Natural killer cell (primary cell): Measurements from ENCODE around the gene IL5. TPM values are rescaled to one million over a fixed set of nuclear protein-coding genes. Genes with fewer than 3 reads are reported as not detected.

ENCODE experiments used
- ATAC-seq, 3 donors: fragments of 150-1000 bp in 2 of 3; fragments of 200-7000 bp in 1 of 3; cut with Tn5 transposase; 1 replicate in 1 of 3; 2 replicates in 2 of 3; pipeline ENCODE4 v1.10.0; 2021; ENCODE audit warnings: mild to moderate bottlenecking in 2 of 3, moderate library complexity in 2 of 3
- DNase-seq, 2 donors: peaks; one replicate each; pipeline versions ENCODE4 v3.0.0 to v3.0.0-alpha.2; 2013 to 2021; ENCODE audit warnings: mixed read lengths in 1 of 2
- H3K27ac ChIP-seq: one replicate; pipeline ENCODE4 v1.5.1; 2013; ENCODE audit warnings: mild to moderate bottlenecking, low read length
- H3K27me3 ChIP-seq: one replicate; pipeline ENCODE4 v1.6.1; 2013; ENCODE audit warnings: low read length; ENCODE audit not compliant: control insufficient read depth, insufficient read depth
- H3K36me3 ChIP-seq: one replicate; pipeline ENCODE4 v1.6.1; 2013; ENCODE audit warnings: low read length; ENCODE audit not compliant: control insufficient read depth, insufficient read depth
- H3K4me1 ChIP-seq: one replicate; pipeline ENCODE4 v1.6.1; 2013; ENCODE audit warnings: low read length; ENCODE audit not compliant: control insufficient read depth, insufficient read depth
- H3K4me3 ChIP-seq: one replicate; pipeline ENCODE4 v1.5.1; 2013; ENCODE audit warnings: low read length
- H3K9me3 ChIP-seq: one replicate; pipeline ENCODE4 v1.6.1; 2013; ENCODE audit warnings: low read length; ENCODE audit not compliant: control insufficient read depth, insufficient read depth
- H3K27ac Mint-ChIP-seq, 2 donors: one replicate each; pipeline ENCODE4 v1.8.0; 2022; ENCODE audit warnings: mild to moderate bottlenecking in 2 of 2, mixed read lengths in 2 of 2, moderate library complexity in 1 of 2
- H3K27me3 Mint-ChIP-seq, 2 donors: one replicate each; pipeline ENCODE4 v1.8.0; 2022; ENCODE audit warnings: low read depth in 2 of 2, mixed read lengths in 2 of 2
- H3K36me3 Mint-ChIP-seq: one replicate; pipeline ENCODE4 v1.8.0; 2022; ENCODE audit warnings: mixed read lengths
- H3K4me1 Mint-ChIP-seq, 2 donors: one replicate each; pipeline ENCODE4 v1.8.0; 2022; ENCODE audit warnings: mixed read lengths in 2 of 2
- H3K4me3 Mint-ChIP-seq: one replicate; pipeline ENCODE4 v1.8.0; 2022; ENCODE audit warnings: mild to moderate bottlenecking, moderate library complexity, mixed read lengths
- H3K9me3 Mint-ChIP-seq, 2 donors: one replicate each; pipeline ENCODE4 v1.8.0; 2022; ENCODE audit warnings: mixed read lengths in 2 of 2
- WGBS: methylation state at CpG from one replicate; pipeline ENCODE4 v1.1.7; 2013; ENCODE audit warnings: missing lambda C conversion rate; ENCODE audit not compliant: insufficient coverage; 5-methylcytosine and 5-hydroxymethylcytosine counted together
- intact Hi-C: fragments of 100-400 bp; cut with micrococcal nuclease; formaldehyde crosslinking; loops from one replicate; pipeline ENCODE4 v1.14.2; 2022
- total RNA-seq, 4 donors: library from RNA; stranded (reverse); fragments of 120-200 nt in 1 of 4; gene quantifications; one replicate each; pipeline versions ENCODE4 v1.2.3 to v1.2.4, GENCODE V29; 2013 to 2022
- TF ChIP-seq, protein P1 (sequence below): fragments of 200-600 bp; IDR thresholded peaks from one replicate; pipeline ENCODE4 v1.8.0; 2022; ENCODE audit warnings: antibody characterized with exemption

Gene IL5
- total RNA-seq: not detected
- not detected for total RNA-seq (2013)

GRCh38 chr5:132543472-132544201, at the start of gene IL5:
IL5 (minus strand) TSS chr5:132543522; CDS start chr5:132543478, 44 bp downstream.
- no peaks in the 10 kb centered on the region for H3K9me3 ChIP-seq
- no peak within 1 kb of the TSS for H3K27ac Mint-ChIP-seq

GRCh38 chr5:132592521-132592920, 49.2 kb upstream of the IL5 start:
- H3K9me3 ChIP-seq: no peaks in the 10 kb centered on the region
- H3K27ac ChIP-seq: no peak overlapping the region
- Mint-ChIP-seq H3K27ac (no peak overlapping the region), H3K4me1 (no peaks in the 10 kb centered on the region), H3K4me3 (no peak overlapping the region), H3K36me3 (peaks cover 18% of the 10 kb centered on the region), H3K27me3 (no peaks in the 10 kb centered on the region), H3K9me3 (no peaks in the 10 kb centered on the region)
- no peaks in the 10 kb centered on the region for H3K4me1 ChIP-seq
- peaks cover 75% of the 10 kb centered on the region for H3K36me3 ChIP-seq
- ATAC-seq (no peak), DNase-seq (no peak)
- H3K4me3 ChIP-seq: no peak overlapping the region
- 82% methylated on average over 2 of the region's 2 CpGs for WGBS
- H3K27me3 ChIP-seq: no peaks in the 10 kb centered on the region
- intact Hi-C loops: no loop called here
- TF ChIP-seq, protein P1, sequence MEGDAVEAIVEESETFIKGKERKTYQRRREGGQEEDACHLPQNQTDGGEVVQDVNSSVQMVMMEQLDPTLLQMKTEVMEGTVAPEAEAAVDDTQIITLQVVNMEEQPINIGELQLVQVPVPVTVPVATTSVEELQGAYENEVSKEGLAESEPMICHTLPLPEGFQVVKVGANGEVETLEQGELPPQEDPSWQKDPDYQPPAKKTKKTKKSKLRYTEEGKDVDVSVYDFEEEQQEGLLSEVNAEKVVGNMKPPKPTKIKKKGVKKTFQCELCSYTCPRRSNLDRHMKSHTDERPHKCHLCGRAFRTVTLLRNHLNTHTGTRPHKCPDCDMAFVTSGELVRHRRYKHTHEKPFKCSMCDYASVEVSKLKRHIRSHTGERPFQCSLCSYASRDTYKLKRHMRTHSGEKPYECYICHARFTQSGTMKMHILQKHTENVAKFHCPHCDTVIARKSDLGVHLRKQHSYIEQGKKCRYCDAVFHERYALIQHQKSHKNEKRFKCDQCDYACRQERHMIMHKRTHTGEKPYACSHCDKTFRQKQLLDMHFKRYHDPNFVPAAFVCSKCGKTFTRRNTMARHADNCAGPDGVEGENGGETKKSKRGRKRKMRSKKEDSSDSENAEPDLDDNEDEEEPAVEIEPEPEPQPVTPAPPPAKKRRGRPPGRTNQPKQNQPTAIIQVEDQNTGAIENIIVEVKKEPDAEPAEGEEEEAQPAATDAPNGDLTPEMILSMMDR: no peak

More at GRCh38 chr5:132543472-132544201, at the start of gene IL5:
- Mint-ChIP-seq H3K27me3 (no peaks in the 10 kb centered on the region), H3K9me3 (no peaks in the 10 kb centered on the region), H3K4me1 (no peaks in the 10 kb centered on the region), H3K36me3 (no peaks in the 10 kb centered on the region), H3K4me3 (no peak within 1 kb of the TSS)
- H3K4me1 ChIP-seq: no peaks in the 10 kb centered on the region
- WGBS: 74% methylated on average over 5 of the region's 7 CpGs
- no peak within 1 kb of the TSS for H3K27ac ChIP-seq
- no peak within 1 kb of the TSS for H3K4me3 ChIP-seq
- intact Hi-C loops: no loop called here
- no peak for ATAC-seq
- TF ChIP-seq, protein P1: no peak
- H3K27me3 ChIP-seq: no peaks in the 10 kb centered on the region
- no peaks in the 10 kb centered on the region for H3K36me3 ChIP-seq
- DNase-seq: no peak

- H3K9me3 Mint-ChIP-seq: no peaks in the 10 kb centered on the region
- peaks cover 66% of the 10 kb centered on the region for H3K36me3 ChIP-seq
- no peak overlapping the region for H3K4me3 Mint-ChIP-seq
- ATAC-seq (no peak), DNase-seq (peak in 1 of 2 donors; percentile 22)
- H3K27me3 Mint-ChIP-seq: no peaks in the 10 kb centered on the region
- intact Hi-C loops: no loop called here
- no peaks in the 10 kb centered on the region for H3K27me3 ChIP-seq
- no peak overlapping the region for H3K4me3 ChIP-seq
- H3K27ac ChIP-seq: no peak overlapping the region
- H3K36me3 Mint-ChIP-seq: peaks cover 20% of the 10 kb centered on the region
- H3K9me3 ChIP-seq: no peaks in the 10 kb centered on the region
- no peaks in the 10 kb centered on the region for H3K4me1 Mint-ChIP-seq
- H3K4me1 ChIP-seq: no peaks in the 10 kb centered on the region
- 100% methylated on average over 2 of the region's 3 CpGs for WGBS
- no peak overlapping the region for H3K27ac Mint-ChIP-seq
- TF ChIP-seq, protein P1: no peak
Observed at GRCh38 chr5:132591145-132591544, 47.8 kb upstream of the IL5 start.

DNA sequence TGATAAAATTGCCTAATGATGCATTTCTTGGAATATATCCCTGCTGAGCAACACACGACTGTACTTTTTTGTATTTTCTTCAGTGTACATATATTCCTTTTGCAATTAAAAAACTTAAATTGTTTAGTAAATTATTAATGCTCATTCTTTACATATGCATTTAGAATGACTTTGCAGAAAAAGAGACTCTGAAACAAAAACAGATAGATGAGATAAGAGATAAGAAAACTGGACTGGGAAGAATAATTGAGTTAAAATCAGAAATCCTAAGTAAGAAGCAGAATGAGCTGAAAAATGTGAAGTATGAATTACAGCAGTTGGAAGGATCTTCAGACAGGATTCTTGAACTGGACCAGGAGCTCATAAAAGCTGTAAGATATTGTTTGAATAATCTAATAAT, 46.1 kb upstream of the IL5 start:
- Mint-ChIP-seq H3K9me3 (no peaks in the 10 kb centered on the region), H3K4me3 (no peak overlapping the region), H3K36me3 (peaks cover 21% of the 10 kb centered on the region), H3K4me1 (no peaks in the 10 kb centered on the region), H3K27ac (no peak overlapping the region), H3K27me3 (no peaks in the 10 kb centered on the region)
- H3K27ac ChIP-seq: no peak overlapping the region
- no peaks in the 10 kb centered on the region for H3K4me1 ChIP-seq
- H3K27me3 ChIP-seq: no peaks in the 10 kb centered on the region
- no CpG with 5 or more reads among the region's 1 CpG for WGBS
- intact Hi-C loops: no loop called here
- peaks cover 56% of the 10 kb centered on the region for H3K36me3 ChIP-seq
- TF ChIP-seq, protein P1: no peak
- DNase-seq (no peak), ATAC-seq (no peak)
- no peak overlapping the region for H3K4me3 ChIP-seq
- H3K9me3 ChIP-seq: no peaks in the 10 kb centered on the region
